KMS-11 (cell line): ENCODE measurements around the gene GPSM3.

ENCODE experiments used
- H2AFZ ChIP-seq: fragments of 200-600 bp; sonication (generic); 2 replicates; pipeline ENCODE4 v1.6.1; 2016; ENCODE audit warnings: antibody characterized with exemption, mixed run types, low read depth
- H3K27ac ChIP-seq: fragments of 200-600 bp; sonication (generic); 2 replicates; pipeline ENCODE4 v1.6.1; 2016; ENCODE audit warnings: mild to moderate bottlenecking, mixed run types
- H3K27me3 ChIP-seq: fragments of 200-600 bp; sonication (generic); 2 replicates; pipeline ENCODE4 v1.6.1; 2017; ENCODE audit warnings: mild to moderate bottlenecking, low read depth, mixed run types, moderate library complexity; ENCODE audit not compliant: insufficient read depth
- H3K36me3 ChIP-seq: fragments of 200-600 bp; sonication (generic); 2 replicates; pipeline ENCODE4 v1.6.1; 2017; ENCODE audit warnings: mild to moderate bottlenecking, mixed run types; ENCODE audit not compliant: insufficient read depth
- H3K4me1 ChIP-seq: fragments of 200-600 bp; sonication (generic); 2 replicates; pipeline ENCODE4 v1.6.1; 2016; ENCODE audit warnings: mild to moderate bottlenecking, low read depth, mixed run types; ENCODE audit not compliant: poor library complexity, severe bottlenecking
- H3K4me2 ChIP-seq: fragments of 200-600 bp; sonication (generic); 2 replicates; pipeline ENCODE4 v1.7.0; 2016; ENCODE audit warnings: mild to moderate bottlenecking, mixed run types
- H3K4me3 ChIP-seq: fragments of 200-600 bp; sonication (generic); IDR thresholded peaks from 2 replicates; pipeline ENCODE4 v1.6.1; 2017; ENCODE audit warnings: low read depth, low read length, mixed read lengths; ENCODE audit not compliant: insufficient read depth
- H3K79me2 ChIP-seq: fragments of 200-600 bp; sonication (generic); 2 replicates; pipeline ENCODE4 v1.6.1; 2016; ENCODE audit warnings: low read depth, mixed run types; ENCODE audit not compliant: insufficient read depth
- H3K9ac ChIP-seq: fragments of 200-600 bp; sonication (generic); 2 replicates; pipeline ENCODE4 v1.6.1; 2016; ENCODE audit warnings: mild to moderate bottlenecking, mixed run types
- H4K20me1 ChIP-seq: fragments of 200-600 bp; sonication (generic); 2 replicates; pipeline ENCODE4 v1.6.1; 2016; ENCODE audit warnings: mild to moderate bottlenecking, mixed run types; ENCODE audit not compliant: insufficient read depth
- TF ChIP-seq, protein P1 (sequence below): fragments of 200-600 bp; sonication (generic); conservative IDR thresholded peaks from 2 replicates; pipeline ENCODE4 v1.6.1; 2017; ENCODE audit warnings: low read depth, mild to moderate bottlenecking, antibody characterized with exemption, low read length, moderate library complexity, mixed read lengths

GPSM3 gene

DNA sequence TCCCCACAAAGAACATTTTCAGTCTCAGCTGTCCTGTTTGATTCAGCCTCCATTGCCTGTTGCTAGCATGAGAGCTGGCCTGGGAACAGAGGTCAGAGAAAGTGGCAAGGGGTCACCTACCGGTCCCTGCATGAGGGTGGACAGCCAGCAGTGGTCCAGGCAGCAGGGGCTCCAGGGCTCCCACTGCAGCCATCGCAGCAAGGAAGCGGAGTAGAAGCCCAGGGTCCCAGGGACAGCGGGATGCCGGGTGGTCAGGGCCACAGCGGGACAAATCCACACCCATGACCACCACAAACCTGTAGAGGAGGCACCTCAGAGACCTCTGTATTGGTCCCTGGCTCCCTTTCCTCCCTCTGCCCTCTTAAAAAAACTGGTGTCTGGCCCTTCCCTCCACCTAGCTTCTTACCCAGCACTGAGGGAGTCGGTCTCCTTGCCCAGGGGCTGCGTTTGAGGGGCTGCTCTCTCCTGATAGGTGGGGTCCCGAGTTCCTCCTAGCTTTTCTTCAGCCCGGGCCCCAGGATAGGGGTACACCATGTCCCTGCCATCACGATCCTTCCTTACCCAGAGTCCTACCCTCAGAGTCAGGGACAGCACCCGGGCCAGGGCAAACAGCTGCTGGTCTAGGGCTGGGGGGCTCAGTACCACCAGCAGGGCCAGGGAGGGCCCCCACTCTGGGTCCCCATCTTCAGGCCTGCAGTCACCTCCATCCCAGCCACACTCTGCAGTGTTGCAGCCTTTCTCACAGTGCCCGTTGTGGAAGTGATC is 8.4 kb upstream of the GPSM3 start:
- no peak overlapping the region for H3K4me2 ChIP-seq
- H3K27me3 ChIP-seq: no peaks in the 10 kb centered on the region
- H3K4me1 ChIP-seq: peaks cover 13% of the 10 kb centered on the region
- H3K79me2 ChIP-seq: no peaks in the 10 kb centered on the region
- no peak overlapping the region for H3K4me3 ChIP-seq
- H3K9ac ChIP-seq: no peak overlapping the region
- no peaks in the 10 kb centered on the region for H4K20me1 ChIP-seq
- no peak overlapping the region for H3K27ac ChIP-seq
- no peaks in the 10 kb centered on the region for H3K36me3 ChIP-seq
- H2AFZ ChIP-seq: no peak overlapping the region
- TF ChIP-seq, protein P1, sequence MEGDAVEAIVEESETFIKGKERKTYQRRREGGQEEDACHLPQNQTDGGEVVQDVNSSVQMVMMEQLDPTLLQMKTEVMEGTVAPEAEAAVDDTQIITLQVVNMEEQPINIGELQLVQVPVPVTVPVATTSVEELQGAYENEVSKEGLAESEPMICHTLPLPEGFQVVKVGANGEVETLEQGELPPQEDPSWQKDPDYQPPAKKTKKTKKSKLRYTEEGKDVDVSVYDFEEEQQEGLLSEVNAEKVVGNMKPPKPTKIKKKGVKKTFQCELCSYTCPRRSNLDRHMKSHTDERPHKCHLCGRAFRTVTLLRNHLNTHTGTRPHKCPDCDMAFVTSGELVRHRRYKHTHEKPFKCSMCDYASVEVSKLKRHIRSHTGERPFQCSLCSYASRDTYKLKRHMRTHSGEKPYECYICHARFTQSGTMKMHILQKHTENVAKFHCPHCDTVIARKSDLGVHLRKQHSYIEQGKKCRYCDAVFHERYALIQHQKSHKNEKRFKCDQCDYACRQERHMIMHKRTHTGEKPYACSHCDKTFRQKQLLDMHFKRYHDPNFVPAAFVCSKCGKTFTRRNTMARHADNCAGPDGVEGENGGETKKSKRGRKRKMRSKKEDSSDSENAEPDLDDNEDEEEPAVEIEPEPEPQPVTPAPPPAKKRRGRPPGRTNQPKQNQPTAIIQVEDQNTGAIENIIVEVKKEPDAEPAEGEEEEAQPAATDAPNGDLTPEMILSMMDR: no peak

DNA sequence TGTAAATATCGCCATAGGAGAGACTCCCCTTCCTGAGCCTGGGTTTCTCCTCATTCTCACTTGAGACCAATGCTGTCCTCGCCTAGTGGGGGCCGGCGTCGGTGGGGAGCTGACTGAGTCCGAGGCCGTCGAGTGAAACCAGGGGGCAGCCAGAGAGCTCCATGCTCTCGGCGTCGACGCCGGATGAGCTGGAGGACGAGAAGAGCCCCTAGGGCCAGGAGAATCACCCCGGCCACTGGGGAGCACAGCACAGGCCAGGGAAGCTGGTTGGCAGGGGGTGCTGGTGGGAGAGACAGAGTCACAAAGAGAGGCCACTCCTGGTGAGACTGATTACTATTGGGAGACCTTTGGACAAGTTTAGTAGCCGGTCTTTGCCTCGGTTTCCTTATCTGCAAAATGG is 6.4 kb upstream of the GPSM3 start:
- H3K4me2 ChIP-seq: no peak overlapping the region
- H3K27ac ChIP-seq: no peak overlapping the region
- no peaks in the 10 kb centered on the region for H3K79me2 ChIP-seq
- H3K4me1 ChIP-seq: peaks cover 26% of the 10 kb centered on the region
- no peaks in the 10 kb centered on the region for H3K36me3 ChIP-seq
- no peak overlapping the region for H3K9ac ChIP-seq
- H4K20me1 ChIP-seq: no peaks in the 10 kb centered on the region
- H3K4me3 ChIP-seq: no peak overlapping the region
- H2AFZ ChIP-seq: no peak overlapping the region
- TF ChIP-seq, protein P1: no peak
- H3K27me3 ChIP-seq: no peaks in the 10 kb centered on the region

DNA sequence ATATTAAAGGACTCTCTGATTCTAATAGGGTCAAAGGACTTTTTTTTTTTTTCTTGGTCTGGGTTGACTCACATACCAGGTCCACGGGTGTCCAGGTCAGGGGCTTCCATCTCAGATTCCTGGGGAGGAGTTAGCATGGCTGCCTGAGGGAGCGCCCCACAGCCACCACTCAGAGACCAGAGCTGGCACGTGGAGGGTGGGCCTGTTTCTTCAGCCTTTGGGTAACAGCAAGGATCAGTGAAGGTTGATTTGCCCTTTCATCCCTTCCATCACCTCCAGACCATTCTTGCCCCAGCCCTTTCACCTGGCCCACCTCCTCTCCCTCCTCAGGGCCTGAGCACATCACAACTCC is 5.9 kb upstream of the GPSM3 start:
- Histone ChIP-seq H3K79me2 (no peaks in the 10 kb centered on the region), H3K36me3 (no peaks in the 10 kb centered on the region), H2AFZ (no peak overlapping the region), H3K27ac (no peak overlapping the region), H4K20me1 (no peaks in the 10 kb centered on the region), H3K9ac (no peak overlapping the region), H3K27me3 (no peaks in the 10 kb centered on the region), H3K4me1 (peaks cover 32% of the 10 kb centered on the region), H3K4me3 (no peak overlapping the region), H3K4me2 (no peak overlapping the region)
- TF ChIP-seq, protein P1: no peak

DNA sequence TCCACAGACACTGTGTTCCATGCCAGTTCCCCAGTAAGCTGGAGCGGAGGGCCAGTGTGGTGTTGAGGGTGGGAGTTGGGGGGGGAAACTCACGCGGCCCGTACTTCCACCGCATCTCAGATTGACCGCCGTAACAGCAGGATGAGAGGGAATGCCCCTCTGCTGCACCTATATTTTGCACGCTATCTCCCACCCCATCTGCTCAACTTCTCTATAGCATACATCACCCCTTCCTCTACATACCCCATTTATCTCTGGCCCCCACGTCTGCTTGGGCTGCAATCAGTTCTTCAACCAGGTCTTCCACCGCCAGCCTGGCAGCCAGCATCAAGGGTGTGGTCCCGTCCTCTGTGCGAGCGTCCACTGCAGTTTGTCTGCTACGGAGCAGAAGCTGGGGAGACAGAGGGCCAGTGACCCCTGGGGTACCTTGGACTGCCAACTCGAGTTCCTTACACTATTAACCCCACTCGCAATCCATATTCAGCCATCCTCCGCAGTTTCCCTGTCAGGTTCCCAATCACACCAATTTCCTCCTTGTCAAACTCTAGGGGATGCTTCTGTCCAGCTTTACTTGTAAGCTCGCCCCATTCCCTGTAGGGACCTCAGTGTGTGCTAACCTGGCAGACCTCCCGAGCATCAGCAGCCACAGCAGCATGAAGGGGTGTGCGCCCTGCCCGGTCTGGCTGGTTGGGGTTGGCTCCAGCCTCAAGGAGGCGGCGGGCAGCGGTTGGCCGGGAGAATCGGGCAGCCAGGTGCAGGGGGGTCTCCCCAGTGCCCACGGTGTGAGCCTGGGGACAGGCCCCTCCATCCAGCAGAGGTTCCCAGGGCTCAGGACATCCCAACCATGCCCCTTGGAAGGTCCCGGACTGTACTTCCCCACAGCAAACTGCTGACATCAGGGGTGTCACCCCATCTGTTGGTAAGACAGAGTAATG is 4.5 kb upstream of the GPSM3 start:
- Histone ChIP-seq H3K9ac (peak overlapping the region; percentile 93; the same call in 1 of the 2 replicates), H4K20me1 (no peaks in the 10 kb centered on the region), H3K79me2 (no peaks in the 10 kb centered on the region), H3K27me3 (no peaks in the 10 kb centered on the region), H3K4me1 (peaks cover 46% of the 10 kb centered on the region), H2AFZ (peak overlapping the region; percentile 77; the same call in 1 of the 2 replicates), H3K36me3 (no peaks in the 10 kb centered on the region), H3K4me2 (peak overlapping the region; percentile 97), H3K27ac (peak overlapping the region; percentile 86), H3K4me3 (no peak overlapping the region)
- TF ChIP-seq, protein P1: no peak
